GM19468 (cell line): ENCODE data around the gene ANKMY1.

Experiments used
- ATAC-seq: cut with Tn5 transposase; IDR thresholded peaks from one replicate; pipeline ENCODE4 v1.9.1; 2021; ENCODE audit warnings: mild to moderate bottlenecking, moderate library complexity, moderate number of reproducible peaks; ENCODE audit not compliant: unreplicated experiment; ENCODE audit errors: extremely low read depth

Gene ANKMY1

DNA sequence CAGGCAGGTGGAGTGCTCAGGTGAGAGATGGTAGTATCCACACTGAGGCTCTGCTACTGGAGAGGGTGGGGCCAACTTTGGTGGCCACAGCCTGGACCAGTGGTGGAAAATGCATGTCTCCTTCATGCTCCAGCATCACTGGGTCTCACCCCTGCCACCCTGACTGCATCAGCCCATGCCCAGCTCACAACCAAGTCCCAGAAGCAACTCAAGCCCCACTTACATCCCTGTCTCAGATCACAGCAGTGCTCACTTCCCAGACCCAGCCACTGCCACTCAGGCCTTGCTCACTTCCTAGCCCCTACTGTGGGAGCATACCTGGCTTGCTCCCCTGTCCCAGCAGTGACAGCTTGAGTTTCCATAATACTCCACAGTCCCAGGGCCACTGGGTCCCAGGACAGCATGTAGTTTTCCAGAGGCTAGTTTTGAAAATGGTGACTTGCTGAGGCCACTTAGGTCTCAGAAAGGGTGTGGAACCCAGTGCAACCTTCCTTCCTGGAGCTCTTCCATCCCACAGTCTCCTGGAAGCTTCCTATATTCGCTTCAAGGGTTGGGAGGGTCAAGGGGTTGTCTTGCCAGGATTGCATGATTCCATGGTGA lies 63.5 kb downstream of the ANKMY1 start:
- no peak for ATAC-seq

DNA sequence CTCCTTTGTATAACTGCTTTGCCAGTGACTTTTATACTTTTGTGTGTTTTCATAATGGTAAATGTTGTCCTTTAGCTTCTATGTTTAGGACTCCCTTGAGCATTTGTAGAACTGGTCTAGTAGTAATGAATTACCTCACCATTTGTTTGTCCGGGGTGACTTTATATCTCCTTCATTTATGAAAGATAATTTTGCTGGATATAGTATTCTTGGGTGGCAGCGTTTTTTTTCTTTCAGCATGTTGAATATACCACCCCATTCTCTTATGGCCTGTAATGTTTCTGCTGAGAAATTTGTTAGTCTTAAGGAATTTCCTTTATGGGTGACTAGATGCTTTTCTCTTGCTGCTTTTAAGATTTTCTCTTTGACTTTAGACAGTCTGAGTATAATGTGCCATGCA lies 66.3 kb downstream of the ANKMY1 start:
- no peak for ATAC-seq

DNA sequence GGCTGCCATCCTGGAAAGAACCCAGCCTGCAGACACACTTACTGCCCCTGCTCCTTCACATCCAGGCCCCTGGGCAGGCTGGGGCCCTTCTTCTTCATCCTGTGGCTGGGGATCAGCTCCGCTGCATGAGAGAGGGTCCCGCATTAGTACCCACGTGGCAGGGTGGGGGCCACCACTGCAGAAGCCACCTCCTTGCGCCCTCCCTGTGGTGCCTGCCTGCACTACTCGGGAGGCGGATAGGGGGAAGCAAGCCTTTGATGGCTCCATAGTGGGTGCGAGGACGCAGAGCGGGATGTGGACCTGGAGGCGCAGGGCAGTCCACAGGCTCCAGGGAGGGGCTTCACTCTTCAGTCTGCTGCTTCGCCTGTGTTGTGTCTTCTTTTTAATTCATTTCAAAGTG lies 75.6 kb downstream of the ANKMY1 start:
- ATAC-seq = no peak

DNA sequence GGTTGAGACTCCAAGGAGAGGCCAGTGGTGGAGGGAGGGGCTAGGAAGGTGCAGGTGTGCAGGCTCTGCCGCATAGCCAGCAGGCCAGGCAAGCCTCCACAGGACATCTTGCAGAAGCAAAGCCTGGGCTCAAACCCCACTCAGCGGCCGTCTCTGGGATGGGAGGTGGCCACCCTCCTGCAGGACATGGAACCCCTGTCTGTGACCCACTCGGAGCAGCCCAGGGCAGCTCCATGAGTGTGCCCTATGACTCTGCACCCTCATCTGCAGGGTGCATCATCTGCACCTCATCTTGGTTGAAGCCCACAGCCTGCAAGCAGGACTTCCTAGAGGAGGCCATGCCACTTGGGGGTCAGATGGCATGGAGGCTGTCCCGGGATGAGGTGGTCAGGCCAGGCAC lies 76.1 kb downstream of the ANKMY1 start:
- ATAC-seq = no peak

DNA sequence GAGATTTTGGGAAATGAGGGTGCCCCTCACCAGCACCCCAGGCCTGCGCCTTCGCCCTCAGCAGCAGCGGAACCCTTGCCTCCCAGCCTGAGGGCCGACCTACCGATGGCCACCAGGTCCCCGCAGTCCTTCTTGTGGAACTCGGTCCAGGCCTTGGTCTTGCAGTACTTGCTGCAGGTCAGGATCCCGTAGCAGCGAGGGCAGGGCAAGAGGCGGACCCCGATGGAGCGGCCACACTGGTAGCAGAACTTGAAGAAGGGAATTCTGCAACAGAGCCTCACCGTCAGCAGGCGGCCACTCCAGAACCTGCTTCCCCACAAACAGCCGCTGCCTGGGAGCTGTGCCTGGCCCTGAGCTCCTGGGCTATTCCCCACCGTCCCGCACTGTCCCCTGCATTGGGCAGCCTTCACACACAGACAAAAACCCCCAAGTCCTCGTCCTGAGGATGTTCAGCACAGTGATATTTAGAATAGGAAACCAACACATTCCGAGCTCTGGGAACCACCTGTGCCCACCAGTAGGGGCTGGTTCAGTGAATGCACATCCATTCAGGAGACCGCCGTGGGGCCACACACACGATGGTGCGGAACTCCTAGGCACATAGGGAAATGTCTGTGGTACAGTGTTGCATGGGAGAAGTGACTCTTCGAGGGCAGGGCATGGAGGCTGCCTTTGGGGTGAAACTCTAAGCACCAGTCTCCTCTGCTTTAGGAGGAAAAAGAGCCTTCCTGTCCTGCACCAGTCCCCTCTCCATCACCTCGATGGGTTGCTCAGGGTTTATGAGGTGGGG lies 76.8 kb downstream of the ANKMY1 start:
- ATAC-seq = no peak

- no peak for ATAC-seq
Observed at GRCh38 chr2:240479111-240479501, 78.7 kb downstream of the ANKMY1 start.

DNA sequence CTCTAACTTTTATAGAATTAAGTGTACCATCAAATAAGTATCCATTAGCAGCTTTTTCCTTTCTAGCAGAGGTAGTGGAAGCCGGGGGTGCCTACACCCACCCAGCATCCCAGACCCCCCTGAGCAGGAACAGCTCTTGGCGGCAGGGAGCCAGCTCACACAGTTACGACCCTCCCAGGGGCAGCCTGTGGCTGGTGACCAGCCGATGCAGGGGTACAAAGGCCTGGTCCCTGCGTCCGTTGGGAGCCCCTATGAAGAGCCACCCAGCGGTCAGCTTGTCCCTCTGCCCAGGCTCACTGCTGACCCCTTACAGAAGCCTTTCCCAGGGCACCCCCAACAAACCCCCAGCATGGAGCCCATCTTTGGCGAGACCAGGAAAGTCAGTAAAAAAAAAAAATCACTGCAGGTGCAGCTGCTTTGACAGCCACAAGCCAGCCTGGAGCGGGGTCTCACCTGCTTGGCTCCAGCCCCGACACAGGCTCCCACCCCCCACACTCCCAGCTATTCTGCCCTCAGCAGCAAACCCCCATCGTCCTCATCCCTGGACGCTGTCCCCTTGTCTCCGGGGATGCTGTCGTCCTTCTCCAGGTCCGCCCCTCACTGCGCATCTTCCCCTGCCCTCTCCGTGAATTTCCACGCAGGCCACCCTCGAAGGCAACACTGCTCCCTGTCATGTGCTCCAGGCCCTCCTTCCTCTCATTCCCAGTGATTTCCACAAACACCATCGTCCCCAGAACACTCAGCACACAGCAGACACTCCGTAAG lies 79.3 kb downstream of the ANKMY1 start:
- ATAC-seq = no peak

DNA sequence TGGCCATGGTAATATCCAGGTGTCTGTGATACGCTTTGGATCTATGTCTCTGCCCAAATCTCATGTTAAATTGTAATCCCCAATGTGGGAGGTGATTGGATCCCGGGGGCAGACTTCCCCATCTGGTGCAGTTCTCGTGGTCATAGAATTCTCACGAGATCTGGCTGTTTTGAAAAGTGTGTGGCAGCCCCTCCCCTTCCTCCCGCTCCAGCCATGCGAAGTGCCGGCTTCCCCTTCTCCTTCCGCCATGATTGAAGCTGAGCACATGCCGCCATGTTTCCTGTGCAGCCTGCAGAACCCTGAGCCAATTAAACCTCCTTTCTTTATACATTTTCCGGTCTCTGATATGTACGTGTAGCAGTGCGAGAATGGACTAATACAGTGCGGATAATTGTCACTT lies 79.9 kb downstream of the ANKMY1 start:
- no peak for ATAC-seq

DNA sequence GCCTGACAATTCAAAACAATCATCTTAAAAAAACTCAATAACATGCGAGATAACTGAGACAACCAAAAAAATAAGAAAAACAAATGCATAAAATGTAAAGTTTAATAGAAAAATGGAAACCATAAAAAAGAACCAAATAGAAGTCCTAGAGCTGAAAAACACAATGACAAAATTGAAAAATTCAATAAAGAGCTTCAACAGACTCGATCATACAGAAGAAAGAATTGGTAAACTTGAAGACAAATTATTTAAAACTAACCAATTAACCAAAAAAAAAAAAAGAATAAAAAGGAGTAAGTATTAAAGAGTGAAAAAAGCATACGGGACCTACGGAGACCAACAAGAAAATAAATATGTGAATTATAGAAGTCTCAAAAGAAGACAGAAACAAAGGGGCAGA lies 84.6 kb downstream of the ANKMY1 start:
- ATAC-seq = no peak

DNA sequence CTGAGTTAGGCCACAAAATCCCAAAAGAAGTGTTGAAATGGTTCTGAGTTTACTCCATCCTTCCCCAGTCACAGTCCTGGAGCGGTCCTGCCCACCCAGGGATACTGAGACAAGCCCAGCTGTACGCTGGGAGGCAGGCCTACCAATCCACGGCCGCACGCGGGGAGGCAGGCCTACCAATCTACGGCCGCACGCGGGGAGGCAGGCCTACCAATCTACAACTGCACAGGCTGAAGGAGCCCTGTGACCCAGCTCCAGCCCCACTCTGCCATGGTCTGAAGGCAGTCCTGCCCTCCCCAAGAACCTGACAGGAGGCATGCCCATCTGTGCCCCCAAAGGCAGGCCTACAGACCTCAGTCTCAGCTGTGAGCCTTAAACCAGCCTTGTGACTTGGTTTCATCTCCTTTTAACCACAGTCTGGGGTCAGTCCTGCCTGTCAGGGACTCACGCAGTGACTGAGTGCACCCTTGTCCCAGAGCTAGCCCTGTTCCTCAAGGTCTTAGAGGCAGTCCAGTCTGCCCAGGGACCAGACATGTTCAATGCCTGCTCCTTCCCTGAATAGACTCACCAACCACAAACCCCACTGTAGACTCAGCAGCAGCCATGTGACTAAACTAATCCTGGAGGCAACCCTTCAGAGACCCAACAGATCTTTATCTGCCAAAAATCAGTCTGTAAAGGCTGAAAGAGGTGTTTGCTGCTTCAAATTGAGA lies 85.6 kb downstream of the ANKMY1 start:
- no peak for ATAC-seq

DNA sequence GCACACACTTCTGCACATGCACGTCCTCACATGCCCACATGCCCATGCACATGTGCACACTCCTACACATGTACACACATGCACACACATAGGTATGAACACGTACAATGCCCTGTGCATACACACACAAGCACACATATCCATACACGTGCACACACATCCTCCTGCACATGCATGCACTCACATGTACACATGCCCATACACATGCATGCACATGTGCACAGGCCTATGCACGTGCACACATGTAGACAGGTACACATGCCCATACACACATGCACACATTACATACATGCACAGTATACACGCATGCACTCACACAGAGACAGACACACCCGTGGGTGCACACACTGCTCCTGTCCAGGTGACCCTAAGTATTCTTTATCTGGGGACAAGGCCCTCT lies 88.0 kb downstream of the ANKMY1 start:
- ATAC-seq = no peak

GRCh38 chr2:240469239-240469636 lies 88.5 kb downstream of the ANKMY1 start:
- ATAC-seq = no peak

GRCh38 chr2:240468303-240469238 lies 89.2 kb downstream of the ANKMY1 start:
- no peak for ATAC-seq

- ATAC-seq = no peak
Observed at GRCh38 chr2:240467659-240468302, 90.0 kb downstream of the ANKMY1 start.

DNA sequence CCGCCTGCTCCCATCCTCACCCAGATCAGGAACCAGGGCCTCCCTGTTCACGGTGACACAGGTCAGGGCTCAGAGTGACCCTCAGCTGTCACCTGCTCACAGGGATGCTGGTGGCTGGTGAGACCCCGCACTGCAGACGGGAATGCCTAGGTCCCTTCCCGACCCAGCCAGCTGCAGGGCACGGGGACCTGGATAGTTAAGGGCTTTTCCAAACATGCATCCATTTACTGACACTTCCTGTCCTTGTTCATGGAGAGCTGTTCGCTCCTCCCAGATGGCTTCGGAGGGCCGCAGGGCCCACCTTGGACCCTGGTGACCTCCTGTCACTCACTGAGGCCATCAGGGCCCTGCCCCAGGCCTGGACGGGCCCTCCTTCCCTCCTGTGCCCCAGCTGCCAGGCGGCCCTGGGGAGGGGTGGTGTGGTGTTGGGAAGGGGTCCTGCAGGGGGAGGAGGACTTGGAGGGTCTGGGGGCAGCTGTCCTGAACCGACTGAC lies 90.6 kb downstream of the ANKMY1 start:
- ATAC-seq = no peak

DNA sequence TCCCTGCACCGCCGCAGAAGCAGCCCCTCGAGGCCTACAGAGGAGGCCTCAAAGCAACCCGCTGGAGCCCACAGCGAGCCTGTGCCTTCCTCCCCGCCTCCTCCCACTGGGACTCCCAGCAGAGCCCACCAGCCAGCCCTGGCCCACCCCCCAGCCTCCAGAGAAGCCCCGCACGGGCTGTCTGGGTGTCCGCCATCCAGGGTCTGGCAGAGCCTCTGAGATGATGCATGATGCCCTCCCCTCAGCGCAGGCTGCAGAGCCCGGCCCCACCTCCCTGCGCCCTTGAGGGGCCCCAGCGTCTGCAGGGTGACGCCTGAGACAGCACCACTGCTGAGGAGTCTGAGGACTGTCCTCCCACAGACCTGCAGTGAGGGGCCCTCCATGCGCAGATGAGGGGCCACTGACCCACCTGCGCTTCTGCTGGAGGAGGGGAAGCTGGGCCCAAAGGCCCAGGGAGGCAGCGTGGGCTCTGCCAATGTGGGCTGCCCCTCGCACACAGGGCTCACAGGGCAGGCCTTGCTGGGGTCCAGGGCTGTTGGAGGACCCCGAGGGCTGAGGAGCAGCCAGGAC lies 91.1 kb downstream of the ANKMY1 start:
- no peak for ATAC-seq

DNA sequence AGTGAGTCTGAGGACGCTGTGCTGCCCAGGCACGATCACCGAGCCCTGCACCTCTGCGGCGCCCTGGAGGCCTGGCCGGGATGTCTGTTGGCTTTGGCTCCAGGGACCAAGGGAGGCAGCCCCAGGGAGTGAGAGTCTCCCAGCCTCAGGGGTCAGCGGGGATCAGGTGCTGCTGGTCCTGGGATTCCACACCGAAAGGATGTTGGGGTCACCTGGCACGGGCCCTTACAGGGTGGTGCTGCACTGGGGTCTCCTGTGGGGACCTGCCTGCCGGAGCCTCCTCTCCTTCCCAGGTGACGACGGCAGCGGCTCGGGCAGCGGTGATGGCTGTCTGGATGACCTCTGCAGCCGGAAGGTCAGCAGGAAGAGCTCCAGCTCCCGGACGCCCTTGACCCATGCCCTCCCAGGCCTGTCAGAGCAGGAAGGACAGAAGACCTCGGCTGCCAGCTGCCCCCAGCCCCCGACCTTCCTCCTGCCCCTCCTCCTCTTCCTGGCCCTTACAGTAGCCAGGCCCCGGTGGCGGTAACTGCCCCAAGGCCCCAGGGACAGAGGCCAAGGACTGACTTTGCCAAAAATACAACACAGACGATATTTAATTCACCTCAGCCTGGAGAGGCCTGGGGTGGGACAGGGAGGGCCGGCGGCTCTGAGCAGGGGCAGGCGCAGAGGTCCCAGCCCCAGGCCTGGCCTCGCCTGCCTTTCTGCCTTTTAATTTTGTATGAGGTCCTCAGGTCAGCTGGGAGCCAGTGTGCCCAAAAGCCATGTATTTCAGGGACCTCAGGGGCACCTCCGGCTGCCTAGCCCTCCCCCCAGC lies 91.8 kb downstream of the ANKMY1 start:
- ATAC-seq = no peak

- no peak for ATAC-seq
Observed at GRCh38 chr2:240465268-240465764, 92.5 kb downstream of the ANKMY1 start.
